Measurements from ENCODE around the gene SRSF3. TPM values are rescaled to one million over a fixed set of nuclear protein-coding genes. Genes with fewer than 3 reads are reported as not detected.

SRSF3 gene
- total and polyA plus RNA-seq, 9 of the 15 experiments (the other 6 are each of a cell fraction or from before 2014, with no cell fraction given): 337 to 1,200 (median 518) TPM

GRCh38 chr6:36643977-36644376 is 49.8 kb downstream of the SRSF3 start:
- no peak for ATAC-seq
- Histone ChIP-seq H3K79me2 (ENCODE audit: control insufficient read depth, insufficient read depth, low read length) (no peaks in the 10 kb centered on the region), H3K9ac (ENCODE audit: insufficient read depth in 1 of 2, low read depth in 2 of 2, low read length in 2 of 2) (no peak overlapping the region), H3K9me1 (ENCODE audit: control insufficient read depth, insufficient read depth, low read length) (no peaks in the 10 kb centered on the region), H3K4me3 (no peak overlapping the region), H3K36me3 (ENCODE audit: control insufficient read depth, insufficient read depth, low read length) (no peaks in the 10 kb centered on the region), H2AFZ (ENCODE audit: low read depth, low read length) (no peak overlapping the region), H3K4me2 (ENCODE audit: insufficient read depth, low read length) (no peak overlapping the region), H3K27me3 (ENCODE audit: control insufficient read depth in 2 of 2, insufficient read depth in 2 of 2, low read length in 2 of 2) (peaks cover 16 to 44% of the 10 kb centered on the region in 2 experiments), H4K20me1 (replicated peaks; ENCODE audit: control insufficient read depth, insufficient read depth, low read length) (no peaks in the 10 kb centered on the region; the same call in 1 of the 2 replicates), H3K27ac (ENCODE audit: extremely low read depth, low read depth, low read length) (no peak overlapping the region), H3K9me3 (replicated peaks; ENCODE audit: control insufficient read depth, insufficient read depth, low read depth, low read length) (no peaks in the 10 kb centered on the region), H3K4me1 (replicated peaks in 1 of 2; ENCODE audit: control insufficient read depth in 2 of 2, insufficient read depth in 2 of 2, low read length in 2 of 2) (peaks cover 0 to 3% of the 10 kb centered on the region in 2 experiments; a peak in 1 of 5 replicates)
- CTCF ChIA-PET (ENCODE audit: low intra/inter-chr PET ratio): no interaction called here
- DNase-seq (ENCODE audit: extremely low read depth in 1 of 4, low spot score in 3 of 4): no peak
- intact Hi-C loops (cut with micrococcal nuclease) (no loop called here), in situ Hi-C loops (cut with MboI) (no loop called here)
- POLR2A ChIA-PET: interaction anchor here (0.8 to 2.1 kb wide), 3 partner anchors 11 to 41 kb away, joined by 4 to 8 read pairs (median 6); no protein-coding TSS in a partner anchor
- BruUV-seq (replicated peaks): no TSS peak
- TF ChIP-seq SETDB1 (IDR thresholded peaks at IDR 0.05; ENCODE audit: low read length): no peak
- TF ChIP-seq, protein P1, sequence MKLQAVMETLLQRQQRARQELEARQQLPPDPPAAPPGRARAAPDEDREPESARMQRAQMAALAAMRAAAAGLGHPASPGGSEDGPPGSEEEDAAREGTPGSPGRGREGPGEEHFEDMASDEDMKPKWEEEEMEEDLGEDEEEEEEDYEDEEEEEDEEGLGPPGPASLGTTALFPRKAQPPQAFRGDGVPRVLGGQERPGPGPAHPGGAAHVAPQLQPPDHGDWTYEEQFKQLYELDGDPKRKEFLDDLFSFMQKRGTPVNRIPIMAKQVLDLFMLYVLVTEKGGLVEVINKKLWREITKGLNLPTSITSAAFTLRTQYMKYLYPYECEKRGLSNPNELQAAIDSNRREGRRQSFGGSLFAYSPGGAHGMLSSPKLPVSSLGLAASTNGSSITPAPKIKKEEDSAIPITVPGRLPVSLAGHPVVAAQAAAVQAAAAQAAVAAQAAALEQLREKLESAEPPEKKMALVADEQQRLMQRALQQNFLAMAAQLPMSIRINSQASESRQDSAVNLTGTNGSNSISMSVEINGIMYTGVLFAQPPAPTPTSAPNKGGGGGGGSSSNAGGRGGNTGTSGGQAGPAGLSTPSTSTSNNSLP (IDR thresholded peaks at IDR 0.05; ENCODE audit: borderline replicate concordance, low read depth, low read length): no peak
- no peak for TF ChIP-seq U2AF1 (optimal IDR thresholded peaks at IDR 0.05; ENCODE audit: low read depth, low read length)
- TF ChIP-seq RUNX1 (IDR thresholded peaks at IDR 0.05; ENCODE audit: low read depth): no peak
- TF ChIP-seq, protein P2, sequence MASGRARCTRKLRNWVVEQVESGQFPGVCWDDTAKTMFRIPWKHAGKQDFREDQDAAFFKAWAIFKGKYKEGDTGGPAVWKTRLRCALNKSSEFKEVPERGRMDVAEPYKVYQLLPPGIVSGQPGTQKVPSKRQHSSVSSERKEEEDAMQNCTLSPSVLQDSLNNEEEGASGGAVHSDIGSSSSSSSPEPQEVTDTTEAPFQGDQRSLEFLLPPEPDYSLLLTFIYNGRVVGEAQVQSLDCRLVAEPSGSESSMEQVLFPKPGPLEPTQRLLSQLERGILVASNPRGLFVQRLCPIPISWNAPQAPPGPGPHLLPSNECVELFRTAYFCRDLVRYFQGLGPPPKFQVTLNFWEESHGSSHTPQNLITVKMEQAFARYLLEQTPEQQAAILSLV (tag; IDR thresholded peaks at IDR 0.05): no peak
- TF ChIP-seq, protein P3, sequence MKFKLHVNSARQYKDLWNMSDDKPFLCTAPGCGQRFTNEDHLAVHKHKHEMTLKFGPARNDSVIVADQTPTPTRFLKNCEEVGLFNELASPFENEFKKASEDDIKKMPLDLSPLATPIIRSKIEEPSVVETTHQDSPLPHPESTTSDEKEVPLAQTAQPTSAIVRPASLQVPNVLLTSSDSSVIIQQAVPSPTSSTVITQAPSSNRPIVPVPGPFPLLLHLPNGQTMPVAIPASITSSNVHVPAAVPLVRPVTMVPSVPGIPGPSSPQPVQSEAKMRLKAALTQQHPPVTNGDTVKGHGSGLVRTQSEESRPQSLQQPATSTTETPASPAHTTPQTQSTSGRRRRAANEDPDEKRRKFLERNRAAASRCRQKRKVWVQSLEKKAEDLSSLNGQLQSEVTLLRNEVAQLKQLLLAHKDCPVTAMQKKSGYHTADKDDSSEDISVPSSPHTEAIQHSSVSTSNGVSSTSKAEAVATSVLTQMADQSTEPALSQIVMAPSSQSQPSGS (CRISPR knock-in tag; IDR thresholded peaks at IDR 0.05): no peak
- TF ChIP-seq, protein P4, sequence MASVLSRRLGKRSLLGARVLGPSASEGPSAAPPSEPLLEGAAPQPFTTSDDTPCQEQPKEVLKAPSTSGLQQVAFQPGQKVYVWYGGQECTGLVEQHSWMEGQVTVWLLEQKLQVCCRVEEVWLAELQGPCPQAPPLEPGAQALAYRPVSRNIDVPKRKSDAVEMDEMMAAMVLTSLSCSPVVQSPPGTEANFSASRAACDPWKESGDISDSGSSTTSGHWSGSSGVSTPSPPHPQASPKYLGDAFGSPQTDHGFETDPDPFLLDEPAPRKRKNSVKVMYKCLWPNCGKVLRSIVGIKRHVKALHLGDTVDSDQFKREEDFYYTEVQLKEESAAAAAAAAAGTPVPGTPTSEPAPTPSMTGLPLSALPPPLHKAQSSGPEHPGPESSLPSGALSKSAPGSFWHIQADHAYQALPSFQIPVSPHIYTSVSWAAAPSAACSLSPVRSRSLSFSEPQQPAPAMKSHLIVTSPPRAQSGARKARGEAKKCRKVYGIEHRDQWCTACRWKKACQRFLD (CRISPR knock-in tag; IDR thresholded peaks at IDR 0.05): no peak
- no peak for TF ChIP-seq NFXL1 (CRISPR knock-in tag; IDR thresholded peaks at IDR 0.05)
- TF ChIP-seq ETV5 (CRISPR knock-in tag; IDR thresholded peaks at IDR 0.05; ENCODE audit: low read depth): no peak
- no peak for TF ChIP-seq CREB1 (IDR thresholded peaks at IDR 0.05)
- TF ChIP-seq CREB1 (CRISPR knock-in tag; IDR thresholded peaks at IDR 0.05): no peak
- TF ChIP-seq CHD2 (IDR thresholded peaks at IDR 0.05; ENCODE audit: low read depth, low read length): no peak
- 8% methylated on average over 4 of the region's 4 CpGs for WGBS (ENCODE audit: insufficient coverage, low coverage, missing lambda C conversion rate)
- FAIRE-seq: no peak
